ENCODE data around the gene CMBL.

- no peak for TF ChIP-seq ARNT (IDR thresholded peaks at IDR 0.05)
- no peak for TF ChIP-seq FOXA1 (IDR thresholded peaks at IDR 0.05)
- TF ChIP-seq FOXK2 (IDR thresholded peaks at IDR 0.05) = no peak
These were observed 21.7 kb upstream of the CMBL start for GRCh38 chr5:10329446-10329819.

Measured in HEK293T (cell line).